Choroid plexus epithelial cell (primary cell): Measurements from ENCODE around the gene DCAF8.

Experiments used
- DNase-seq: peaks from one replicate; pipeline ENCODE4 v3.0.0-alpha.2; 2010; ENCODE audit warnings: low read depth
- H3K4me3 ChIP-seq: 2 replicates; pipeline ENCODE4 v1.5.1; 2011; ENCODE audit warnings: low read depth, mild to moderate bottlenecking, control low read depth, low read length, moderate library complexity
- CTCF ChIP-seq: conservative IDR thresholded peaks from 2 replicates; pipeline ENCODE4 v1.5.1; 2011; ENCODE audit warnings: low read depth, mild to moderate bottlenecking, control low read depth, inconsistent platforms, low read length, moderate library complexity

DCAF8 gene

GRCh38 chr1:160225345-160225744, 37.0 kb downstream of the DCAF8 start:
- no peak for TF ChIP-seq CTCF
- no peak overlapping the region for H3K4me3 ChIP-seq
- no peak for DNase-seq

- no peak for DNase-seq
- TF ChIP-seq CTCF: no peak
- H3K4me3 ChIP-seq: no peak overlapping the region
Measured at GRCh38 chr1:160224606-160225005, 37.7 kb downstream of the DCAF8 start.

- no peak for DNase-seq
- H3K4me3 ChIP-seq: no peak overlapping the region
- no peak for TF ChIP-seq CTCF
Measured at GRCh38 chr1:160222546-160222945, 39.8 kb downstream of the DCAF8 start.

GRCh38 chr1:160221089-160221488, 41.3 kb downstream of the DCAF8 start:
- H3K4me3 ChIP-seq: no peak overlapping the region
- no peak for DNase-seq
- TF ChIP-seq CTCF: no peak

- no peak for TF ChIP-seq CTCF
- DNase-seq: no peak
- H3K4me3 ChIP-seq: no peak overlapping the region
Measured at GRCh38 chr1:160220301-160220700, 42.0 kb downstream of the DCAF8 start.

GRCh38 chr1:160219062-160219929, 43.1 kb downstream of the DCAF8 start:
- TF ChIP-seq CTCF: peak; percentile 73
- H3K4me3 ChIP-seq: no peak overlapping the region
- DNase-seq: peak; percentile 82

- no peak for TF ChIP-seq CTCF
- no peak overlapping the region for H3K4me3 ChIP-seq
- no peak for DNase-seq
Measured at GRCh38 chr1:160217481-160218051, 44.8 kb downstream of the DCAF8 start.
